OCI-LY3 (cell line): ENCODE results near the gene WASF2.

Experiments
- EZH2phosphoT487 ChIP-seq: fragments of 200-600 bp; shearing (Covaris generic); IDR thresholded peaks from 2 replicates; pipeline ENCODE4 v1.6.1; 2018; ENCODE audit warnings: antibody characterized with exemption, mixed run types, low read depth
- TF ChIP-seq, protein P1 (sequence below): fragments of 200-600, 300-600 bp; sonication (generic); IDR thresholded peaks from 2 replicates; pipeline ENCODE4 v1.5.1; 2014; ENCODE audit warnings: antibody characterized with exemption, low read length, low read depth

DNA sequence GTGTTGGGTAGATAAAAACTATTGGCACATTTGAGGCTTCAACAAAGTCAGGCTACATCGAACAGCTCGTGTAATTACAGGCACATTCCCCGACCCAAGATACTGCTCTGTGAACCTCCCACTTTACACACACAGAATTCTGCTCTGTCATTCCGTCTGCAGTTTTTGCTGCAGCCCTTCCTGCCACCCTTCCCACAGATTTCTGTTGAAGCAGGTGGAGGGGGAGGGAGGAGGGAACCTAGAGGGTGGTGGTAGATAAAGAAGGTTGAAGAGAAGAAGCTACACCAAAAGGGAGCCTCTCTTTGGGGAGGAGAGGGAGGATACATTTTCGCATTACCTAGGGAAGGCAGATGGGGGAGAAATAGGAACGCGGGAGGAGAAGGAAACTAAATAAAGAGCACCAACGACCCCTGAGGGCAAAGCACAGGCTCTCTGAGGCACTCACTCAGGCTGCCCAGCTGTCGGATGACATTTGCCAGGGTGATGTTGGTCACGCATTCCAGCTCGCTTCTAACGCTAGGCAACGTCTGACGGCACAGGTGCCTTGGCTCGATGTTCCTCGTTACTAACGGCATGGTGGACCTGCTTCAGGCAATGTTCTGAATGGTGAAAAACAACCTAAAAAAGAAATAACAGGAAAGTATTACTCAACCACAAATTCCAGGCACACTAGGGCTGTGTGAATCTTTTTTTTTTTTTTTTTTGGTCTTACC, 61.5 kb downstream of the WASF2 start:
- no peak for TF ChIP-seq EZH2phosphoT487
- TF ChIP-seq, protein P1, sequence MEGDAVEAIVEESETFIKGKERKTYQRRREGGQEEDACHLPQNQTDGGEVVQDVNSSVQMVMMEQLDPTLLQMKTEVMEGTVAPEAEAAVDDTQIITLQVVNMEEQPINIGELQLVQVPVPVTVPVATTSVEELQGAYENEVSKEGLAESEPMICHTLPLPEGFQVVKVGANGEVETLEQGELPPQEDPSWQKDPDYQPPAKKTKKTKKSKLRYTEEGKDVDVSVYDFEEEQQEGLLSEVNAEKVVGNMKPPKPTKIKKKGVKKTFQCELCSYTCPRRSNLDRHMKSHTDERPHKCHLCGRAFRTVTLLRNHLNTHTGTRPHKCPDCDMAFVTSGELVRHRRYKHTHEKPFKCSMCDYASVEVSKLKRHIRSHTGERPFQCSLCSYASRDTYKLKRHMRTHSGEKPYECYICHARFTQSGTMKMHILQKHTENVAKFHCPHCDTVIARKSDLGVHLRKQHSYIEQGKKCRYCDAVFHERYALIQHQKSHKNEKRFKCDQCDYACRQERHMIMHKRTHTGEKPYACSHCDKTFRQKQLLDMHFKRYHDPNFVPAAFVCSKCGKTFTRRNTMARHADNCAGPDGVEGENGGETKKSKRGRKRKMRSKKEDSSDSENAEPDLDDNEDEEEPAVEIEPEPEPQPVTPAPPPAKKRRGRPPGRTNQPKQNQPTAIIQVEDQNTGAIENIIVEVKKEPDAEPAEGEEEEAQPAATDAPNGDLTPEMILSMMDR, result no peak
